SK-N-SH treated with all-trans-retinoic acid at 6 μM for 48 hours (cell line): Measurements from ENCODE around the gene NARF.

Experiments
- ATAC-seq: fragments of 200-7000 bp; cut with Tn5 transposase; 3 replicates; pipeline ENCODE4 v1.9.1; 2020; ENCODE audit warnings: mild to moderate bottlenecking, moderate library complexity
- ARNTL ChIP-seq: fragments of 450-650 bp; formaldehyde crosslinking; IDR thresholded peaks from 2 replicates; pipeline ENCODE4 v1.5.0; 2020; ENCODE audit warnings: low read depth, mild to moderate bottlenecking, moderate library complexity, borderline replicate concordance
- BACH2 ChIP-seq: fragments of 250-450 bp; sonication (Bioruptor Pico); IDR thresholded peaks from 2 replicates; pipeline ENCODE4 v1.9.0; 2021; ENCODE audit warnings: mild to moderate bottlenecking, borderline replicate concordance
- CREB5 ChIP-seq: fragments of 250-450 bp; sonication (Bioruptor Pico); IDR thresholded peaks from 2 replicates; pipeline ENCODE4 v1.5.1; 2020; ENCODE audit warnings: low read depth, mild to moderate bottlenecking, moderate library complexity
- CSDC2 ChIP-seq: fragments of 250-450 bp; sonication (Bioruptor Pico); IDR thresholded peaks from 2 replicates; pipeline ENCODE4 v1.5.0; 2020; ENCODE audit warnings: mild to moderate bottlenecking, moderate library complexity
- ESRRG ChIP-seq: fragments of 250-450 bp; sonication (Bioruptor Pico); IDR thresholded peaks from 2 replicates; pipeline ENCODE4 v1.6.1; 2021; ENCODE audit warnings: mild to moderate bottlenecking
- OSR1 ChIP-seq: fragments of 250-450 bp; sonication (Bioruptor Pico); IDR thresholded peaks from 2 replicates; pipeline ENCODE4 v1.8.0; 2022; ENCODE audit warnings: moderate library complexity, mild to moderate bottlenecking, inconsistent platforms
- PATZ1 ChIP-seq: fragments of 250-450 bp; sonication (Bioruptor Pico); IDR thresholded peaks from 2 replicates; pipeline ENCODE4 v1.8.0; 2020; ENCODE audit warnings: mild to moderate bottlenecking, moderate library complexity, borderline replicate concordance
- POU6F1 ChIP-seq: fragments of 250-450 bp; sonication (Bioruptor Pico); IDR thresholded peaks from 2 replicates; pipeline ENCODE4 v1.8.0; 2021; ENCODE audit warnings: low read depth, mild to moderate bottlenecking, moderate library complexity, borderline replicate concordance
- SNAI2 ChIP-seq: fragments of 250-450 bp; sonication (Bioruptor Pico); IDR thresholded peaks from 2 replicates; pipeline ENCODE4 v1.5.0; 2020; ENCODE audit warnings: mild to moderate bottlenecking, moderate library complexity
- TSHZ2 ChIP-seq: fragments of 250-450 bp; sonication (Bioruptor Pico); IDR thresholded peaks from 2 replicates; pipeline ENCODE4 v1.5.0; 2020; ENCODE audit warnings: mild to moderate bottlenecking, moderate library complexity
- ZC3H10 ChIP-seq: fragments of 250-450 bp; sonication (Bioruptor Pico); IDR thresholded peaks from 2 replicates; pipeline ENCODE4 v1.5.1; 2021; ENCODE audit warnings: mild to moderate bottlenecking, moderate library complexity
- ZFP3 ChIP-seq: fragments of 250-450 bp; sonication (Bioruptor Pico); IDR thresholded peaks from 2 replicates; pipeline ENCODE4 v1.5.0; 2020; ENCODE audit warnings: mild to moderate bottlenecking, moderate library complexity
- ZFP30 ChIP-seq: fragments of 450-650 bp; formaldehyde crosslinking; IDR thresholded peaks from 2 replicates; pipeline ENCODE4 v1.5.0; 2022; ENCODE audit warnings: mild to moderate bottlenecking, moderate library complexity
- ZNF565 ChIP-seq: fragments of 450-650 bp; formaldehyde crosslinking; conservative IDR thresholded peaks from 2 replicates; pipeline ENCODE4 v1.5.0; 2020; ENCODE audit warnings: low read depth, mild to moderate bottlenecking, moderate library complexity
- ZNF70 ChIP-seq: fragments of 450-650 bp; formaldehyde crosslinking; IDR thresholded peaks from 2 replicates; pipeline ENCODE4 v1.5.0; 2020; ENCODE audit warnings: mild to moderate bottlenecking, moderate library complexity
- ZNF8 ChIP-seq: fragments of 450-650 bp; formaldehyde crosslinking; IDR thresholded peaks from 2 replicates; pipeline ENCODE4 v1.5.0; 2020; ENCODE audit warnings: mild to moderate bottlenecking, moderate library complexity

NARF gene

GRCh38 chr17:82458179-82458884, at the start of gene NARF:
Gene NARF, plus strand, starts transcription at chr17:82458741. Its CDS starts 63 bp downstream, at chr17:82458804.
- TF ChIP-seq ZNF8 (CRISPR knock-in tag) = peak; percentile 46; the same call in 1 of the 2 replicates
- 0 out of 2 replicates have a peak, but pooled peaks have one; percentile 86 for TF ChIP-seq POU6F1 (CRISPR knock-in tag)
- 0 out of 2 replicates have a peak, but pooled peaks have one; percentile 84 for TF ChIP-seq CSDC2
- 0 out of 2 replicates have a peak, but pooled peaks have one; percentile 17 for TF ChIP-seq PATZ1 (CRISPR knock-in tag)
- TF ChIP-seq TSHZ2 (CRISPR knock-in tag) = peak; percentile 30; the same call in 1 of the 2 replicates
- peak; percentile 69; the same call in 1 of the 2 replicates for TF ChIP-seq ESRRG
- TF ChIP-seq ZFP3 = peak; percentile 80
- TF ChIP-seq SNAI2 (CRISPR knock-in tag) = 0 out of 2 replicates have a peak, but pooled peaks have one; percentile 52
- TF ChIP-seq ZNF70 (CRISPR knock-in tag) = no peak; the same call in 1 of the 2 replicates
- TF ChIP-seq ARNTL (CRISPR knock-in tag) = no peak
- peak; percentile 99 for ATAC-seq

GRCh38 chr17:82408938-82409318, 49.6 kb upstream of the NARF start:
- ATAC-seq = no peak
- TF ChIP-seq POU6F1 (CRISPR knock-in tag) (no peak), CREB5 (CRISPR knock-in tag) (no peak), ZNF70 (CRISPR knock-in tag) (no peak), ZNF8 (CRISPR knock-in tag) (no peak), ZNF565 (CRISPR knock-in tag) (no peak), OSR1 (CRISPR knock-in tag) (no peak), TSHZ2 (CRISPR knock-in tag) (no peak), ZC3H10 (CRISPR knock-in tag) (no peak), ARNTL (CRISPR knock-in tag) (no peak), ZFP30 (no peak), BACH2 (CRISPR knock-in tag) (no peak)
